Naive thymus-derived CD8-positive, alpha-beta T cell (primary cell): ENCODE data around the gene RAB4B. TPM values are rescaled to one million over a fixed set of nuclear protein-coding genes. Genes with fewer than 3 reads are reported as not detected.

ENCODE experiments used
- polyA plus RNA-seq, 3 donors: library from polyadenylated mRNA; unstranded; fragments of 300-500 nt; fragmentation: Illumina TruSeq; gene quantifications; one replicate each; pipeline ENCODE4 v1.2.3, GENCODE V29; 2021
- total RNA-seq, 8 experiments: library from RNA in 2 of 8; stranded (reverse) in 2 of 8; gene quantifications; one replicate each; pipeline ENCODE4 v1.2.3 and lab custom pipeline; 2021 to 2026

Gene RAB4B
- total and polyA plus RNA-seq, 5 experiments from 2014 or later: 47.3 to 87.2 (median 76.4) TPM

Other genes starting within 250 kb of the RAB4B start
- gene SHKBP1, start 201.4 kb upstream of the RAB4B start, total RNA-seq: 100 to 1,000 TPM; 116 to 122 TPM
- gene SHKBP1, start 201.4 kb upstream of the RAB4B start, polyA plus RNA-seq: 10 to 100 TPM; 85.3 to 98.9 (median 89.9) TPM
- gene LTBP4, start 176.9 kb upstream of the RAB4B start, total RNA-seq: 100 to 1,000 TPM in 1 of 2 experiments, 10 to 100 TPM in 1; 87.7 to 114 TPM
- 10 to 100 TPM; 13.4 to 27.4 (median 18.0) TPM for gene LTBP4, start 176.9 kb upstream of the RAB4B start, polyA plus RNA-seq
- gene NUMBL, start 87.6 kb upstream of the RAB4B start, total RNA-seq: 10 to 100 TPM; 15.6 to 16.9 TPM
- 1 to 10 TPM in 1 of 3 donors, under 1 TPM in 2; 0.80 to 1.2 (median 0.83) TPM for gene NUMBL, start 87.6 kb upstream of the RAB4B start, polyA plus RNA-seq
- 10 to 100 TPM; 39.2 to 39.3 TPM for gene COQ8B, start 61.4 kb upstream of the RAB4B start, total RNA-seq
- 10 to 100 TPM in 2 of 3 donors, 1 to 10 TPM in 1; 9.8 to 14.8 (median 13.3) TPM for gene COQ8B, start 61.4 kb upstream of the RAB4B start, polyA plus RNA-seq
- 1 to 10 TPM; 6.3 to 8.1 TPM for gene ITPKC, start 61.1 kb upstream of the RAB4B start, total RNA-seq
- 1 to 10 TPM; 2.9 to 5.7 (median 4.0) TPM for gene ITPKC, start 61.1 kb upstream of the RAB4B start, polyA plus RNA-seq
- 1 to 10 TPM; 7.0 to 7.1 TPM for gene ACTMAP, start 27.8 kb upstream of the RAB4B start, total RNA-seq
- gene ACTMAP, start 27.8 kb upstream of the RAB4B start, polyA plus RNA-seq: 1 to 10 TPM; 2.5 to 4.6 (median 3.4) TPM
- 10 to 100 TPM; 64.1 to 68.2 TPM for gene SNRPA, start 27.0 kb upstream of the RAB4B start, total RNA-seq
- 10 to 100 TPM; 45.9 to 62.3 (median 60.4) TPM for gene SNRPA, start 27.0 kb upstream of the RAB4B start, polyA plus RNA-seq
- 1 to 10 TPM in 1 of 2 experiments, not detected in 1; 2.2 TPM for gene MIA, start 2.7 kb upstream of the RAB4B start, total RNA-seq
- gene MIA, start 2.7 kb upstream of the RAB4B start, polyA plus RNA-seq: not detected
- 100 to 1,000 TPM; 233 to 243 TPM for gene EGLN2, start 20.9 kb downstream of the RAB4B start, total RNA-seq
- gene EGLN2, start 20.9 kb downstream of the RAB4B start, polyA plus RNA-seq: 100 to 1,000 TPM; 104 to 214 (median 153) TPM
- gene CYP2A6, start 72.2 kb downstream of the RAB4B start, total RNA-seq: not detected
- gene CYP2A6, start 72.2 kb downstream of the RAB4B start, polyA plus RNA-seq: not detected
- gene CYP2A7, start 104.0 kb downstream of the RAB4B start, total RNA-seq: not detected
- not detected for gene CYP2A7, start 104.0 kb downstream of the RAB4B start, polyA plus RNA-seq
- not detected for gene CYP2B6, start 213.0 kb downstream of the RAB4B start, total RNA-seq
- not detected for gene CYP2B6, start 213.0 kb downstream of the RAB4B start, polyA plus RNA-seq